KBM-7 (cell line): ENCODE data around the gene RGS8.
"Not testable (repeated sequence)": the region's sequence is repeated elsewhere in the genome, so short reads cannot be mapped to it uniquely, and the experiment has no call there.

Source experiments
- DNase-seq: peaks from one replicate; pipeline ENCODE4 v3.0.0-alpha.2; 2015
- in situ Hi-C: fragments of 300-500 bp; cut with MboI; formaldehyde crosslinking; loops from 2 replicates; pipeline ENCODE4 v1.14.3; 2020; ENCODE audit warnings: low sequenced_read_pairs, low pct_unique_long_range_greater_than_20kb, mixed read lengths

RGS8 gene

DNA sequence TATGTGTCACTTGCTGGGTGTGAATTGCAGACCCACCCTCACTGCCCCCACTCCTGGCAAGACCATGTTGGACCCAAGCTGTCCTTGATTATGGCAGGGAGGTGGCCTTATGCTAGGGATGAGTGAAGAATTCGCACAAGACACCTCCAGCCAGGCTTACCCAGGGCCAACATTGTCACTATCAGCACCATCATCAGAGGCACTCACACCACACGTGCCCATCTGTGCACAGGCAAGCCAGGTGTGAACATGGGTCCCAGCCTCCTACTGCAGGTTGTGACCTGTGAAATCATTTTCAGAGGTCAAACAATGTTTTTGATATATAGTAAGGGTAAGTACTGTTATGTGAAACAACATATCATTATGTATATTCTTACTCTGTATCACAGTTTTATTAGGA, 20.3 kb upstream of the RGS8 start:
- in situ Hi-C loops: no loop called here
- DNase-seq: no peak

DNA sequence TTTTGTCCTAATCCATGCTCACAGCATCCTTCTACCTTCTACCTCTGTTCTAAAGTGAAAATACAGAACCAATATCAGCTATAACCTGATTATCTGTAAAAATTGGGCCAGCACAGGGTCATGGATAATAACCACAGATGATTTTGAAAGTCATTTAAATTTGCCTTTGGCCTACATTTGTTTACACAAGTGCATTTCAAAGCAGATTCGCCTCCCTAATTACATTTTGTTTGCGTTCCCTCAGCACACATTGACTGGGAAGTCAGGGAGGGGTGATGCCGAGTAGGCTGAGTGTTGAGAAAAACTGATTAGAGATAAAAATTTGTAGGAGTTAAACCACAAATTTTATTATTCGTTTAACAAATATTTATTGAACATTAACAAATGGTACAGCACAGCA, 19.2 kb upstream of the RGS8 start:
- no peak for DNase-seq
- in situ Hi-C loops: no loop called here

- in situ Hi-C loops: no loop called here
- DNase-seq: no peak
Observed at GRCh38 chr1:182702826-182703524, 18.6 kb upstream of the RGS8 start.

DNA sequence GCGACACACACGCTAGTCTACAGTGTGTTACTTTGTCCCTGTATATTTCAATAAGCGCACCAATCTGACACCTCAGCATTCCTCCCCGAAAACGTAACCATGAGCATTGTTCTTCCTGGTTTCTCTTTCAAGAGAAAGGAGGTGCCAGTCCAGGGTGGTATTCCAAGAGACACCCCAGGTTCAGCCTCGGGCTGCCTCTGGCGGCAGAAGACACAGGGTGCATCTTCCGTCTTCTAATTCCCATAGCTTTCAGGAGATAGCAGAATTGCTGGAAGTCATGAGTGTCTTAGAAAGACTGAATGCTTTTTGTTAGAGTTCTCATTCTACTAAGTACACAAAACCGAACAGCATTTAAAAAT, 15.9 kb upstream of the RGS8 start:
- in situ Hi-C loops: no loop called here

DNA sequence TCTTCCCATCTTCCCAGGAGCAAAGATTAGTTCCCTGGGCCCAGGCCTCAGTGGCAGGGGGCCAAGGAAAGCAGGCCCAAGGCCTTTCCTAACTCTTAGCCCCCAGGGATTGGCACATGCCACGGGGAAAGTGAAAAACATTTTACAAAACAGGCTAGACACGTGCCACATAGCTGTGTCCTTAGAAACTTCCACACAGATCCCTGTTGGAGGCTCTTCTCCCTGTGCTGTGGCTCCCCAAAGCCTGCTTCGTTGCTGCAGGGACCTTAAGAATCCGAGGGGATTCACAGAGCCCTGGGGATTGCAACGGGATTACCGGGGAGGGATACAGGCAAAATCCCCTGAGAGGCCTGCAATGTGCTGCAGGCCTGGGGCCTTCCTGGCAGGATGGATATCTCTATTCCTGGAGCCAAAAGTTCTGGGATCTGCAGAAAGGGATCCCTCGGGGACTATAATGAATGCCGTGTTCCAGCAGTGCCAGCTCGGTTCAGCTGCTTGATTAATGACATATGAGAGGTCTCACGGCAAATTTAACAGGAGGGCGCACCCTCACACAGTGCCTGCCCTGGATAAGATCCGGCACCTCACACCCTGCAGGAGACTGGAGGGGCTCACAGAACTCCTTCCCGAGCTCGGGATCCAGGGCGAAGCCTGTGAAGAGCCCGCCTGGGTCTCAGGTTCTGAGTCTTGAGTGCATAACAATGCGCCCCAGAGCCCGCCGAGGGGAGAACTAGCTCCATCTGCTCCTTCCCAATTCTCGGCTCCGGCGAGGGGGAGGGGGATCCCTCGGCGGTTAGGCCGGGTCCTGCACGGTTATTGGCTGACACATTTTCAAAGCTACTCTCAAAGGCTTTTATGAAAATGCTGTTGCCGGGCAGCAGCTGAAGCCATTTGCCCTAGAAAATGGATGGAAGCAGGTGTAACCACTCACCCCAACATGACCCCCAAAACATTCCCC, 15.3 kb upstream of the RGS8 start:
- in situ Hi-C loops: no loop called here
- no peak for DNase-seq

More for the DNA sequence above, 15.9 kb upstream of the RGS8 start:
- DNase-seq: no peak

DNA sequence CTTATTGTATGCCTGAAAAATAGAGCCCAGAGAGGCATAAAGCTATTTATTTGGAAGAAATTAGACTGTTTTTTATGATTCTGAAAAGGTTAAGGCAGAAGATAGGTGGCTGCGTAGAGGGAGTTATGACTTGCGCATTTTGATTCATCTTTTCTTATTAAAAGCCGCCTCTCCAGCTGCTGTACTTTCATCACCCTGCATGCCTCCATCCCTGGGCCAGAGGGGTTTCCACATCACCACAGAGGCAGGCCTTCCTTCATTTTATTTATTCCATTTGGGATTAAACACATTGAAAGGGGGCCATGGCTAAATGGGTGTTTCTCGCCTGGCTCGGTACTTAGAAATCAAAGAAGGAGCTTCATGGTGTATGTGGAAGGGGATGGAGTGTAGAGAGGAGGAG, 14.6 kb upstream of the RGS8 start:
- DNase-seq: no peak
- in situ Hi-C loops: no loop called here

- DNase-seq, in situ Hi-C loops: not testable (repeated sequence)
Observed at GRCh38 chr1:182693139-182693538, 8.8 kb upstream of the RGS8 start.

- DNase-seq: no peak
- in situ Hi-C loops: no loop called here
Observed at GRCh38 chr1:182690886-182691443, 6.6 kb upstream of the RGS8 start.

GRCh38 chr1:182688436-182689205, 4.2 kb upstream of the RGS8 start:
- DNase-seq: no peak
- in situ Hi-C loops: no loop called here

DNA sequence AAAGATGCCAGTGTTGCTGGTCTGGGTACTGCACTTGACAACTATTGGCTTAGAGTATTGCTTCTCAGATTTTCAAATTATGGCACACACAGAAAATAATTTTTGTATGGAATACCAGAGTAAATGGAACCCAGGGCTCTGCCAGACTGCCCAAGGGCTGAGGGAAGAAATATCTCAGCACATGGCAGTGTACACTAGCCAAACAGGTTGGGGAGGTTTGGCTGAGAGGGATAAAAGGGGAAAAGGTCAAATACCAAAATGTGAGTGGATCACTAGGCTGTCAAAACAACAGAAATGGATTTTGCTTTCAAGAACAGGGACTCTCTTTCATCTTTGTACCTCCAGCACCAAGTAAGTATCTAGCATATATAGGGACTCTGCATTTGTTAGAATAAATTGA, 3.0 kb upstream of the RGS8 start:
- in situ Hi-C loops: no loop called here
- DNase-seq: no peak

DNA sequence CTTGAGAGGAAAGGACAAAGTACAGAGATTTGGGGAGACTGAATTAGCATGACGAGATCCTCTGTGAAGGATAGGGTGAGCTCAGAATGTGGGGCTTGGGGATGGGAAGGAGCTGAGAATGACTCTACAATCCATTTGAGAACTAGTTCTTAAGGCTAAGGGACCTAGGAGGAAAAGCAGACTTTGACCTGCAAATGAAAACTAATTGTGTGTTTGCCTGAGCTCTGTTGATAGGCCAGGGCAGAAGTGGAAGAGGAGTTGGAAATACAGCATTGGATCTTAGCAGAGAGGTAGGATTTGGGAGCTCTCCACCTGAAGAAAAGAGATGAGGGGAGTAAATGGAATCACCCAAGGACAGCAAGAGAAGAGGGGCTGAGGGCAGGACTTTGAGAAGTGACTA, 2.1 kb upstream of the RGS8 start:
- in situ Hi-C loops: no loop called here
- no peak for DNase-seq

GRCh38 chr1:182685215-182685614, 828 bp upstream of the RGS8 start:
- no peak for DNase-seq
- in situ Hi-C loops: no loop called here

DNA sequence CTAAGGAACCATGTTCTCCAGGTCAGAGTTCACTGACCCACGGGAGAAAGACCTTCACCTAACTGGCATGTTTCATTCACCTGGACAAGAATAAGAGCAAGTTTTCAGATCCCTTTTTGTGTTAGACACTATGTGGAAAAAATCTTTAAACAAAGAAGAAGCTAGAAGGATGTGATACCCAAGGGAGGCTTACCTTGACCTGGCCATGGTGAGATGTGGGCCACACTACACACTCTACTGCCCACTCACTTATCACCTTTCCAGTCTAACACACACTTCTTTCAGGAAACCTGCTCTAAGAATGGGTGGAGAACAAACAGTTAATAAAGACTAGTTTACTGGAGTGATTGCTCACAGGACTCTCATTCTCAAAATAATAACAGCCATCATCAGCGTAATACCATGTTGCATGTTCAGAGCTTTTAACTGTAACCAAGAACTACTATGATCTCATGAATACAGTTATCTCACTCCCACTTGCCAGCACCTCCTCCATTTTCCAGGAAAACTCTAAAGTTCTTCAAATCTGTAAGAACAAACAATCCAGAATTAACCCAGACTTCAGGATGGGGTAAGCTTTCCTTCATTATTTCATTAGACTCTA, 1.4 kb downstream of the RGS8 start:
- in situ Hi-C loops: no loop called here

DNA sequence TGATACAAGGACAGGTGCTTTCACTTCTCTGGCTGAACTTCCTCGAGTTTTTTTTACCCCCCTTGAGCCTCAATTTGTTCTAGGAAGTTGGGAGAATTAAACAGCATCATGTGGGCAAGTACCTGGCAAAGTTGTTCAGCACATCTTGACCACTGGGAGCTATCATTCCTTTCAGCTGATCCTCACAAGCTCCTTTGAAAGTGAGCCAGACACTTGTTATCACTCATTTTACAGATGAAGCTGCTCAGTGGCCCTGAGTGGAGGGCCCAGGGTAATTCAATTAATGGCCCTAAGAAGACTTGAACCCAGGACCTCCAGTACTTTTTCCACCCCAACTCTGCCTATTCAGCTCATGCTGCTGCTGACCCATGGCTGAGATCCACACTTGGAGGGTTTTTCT, 2.0 kb downstream of the RGS8 start:
- no peak for DNase-seq
- in situ Hi-C loops: no loop called here

More for the DNA sequence above, 1.4 kb downstream of the RGS8 start:
- no peak for DNase-seq

GRCh38 chr1:182681568-182681912, 2.8 kb downstream of the RGS8 start:
- no peak for DNase-seq
- in situ Hi-C loops: no loop called here

GRCh38 chr1:182680901-182681567, 3.4 kb downstream of the RGS8 start:
- in situ Hi-C loops: no loop called here
- DNase-seq: no peak

DNA sequence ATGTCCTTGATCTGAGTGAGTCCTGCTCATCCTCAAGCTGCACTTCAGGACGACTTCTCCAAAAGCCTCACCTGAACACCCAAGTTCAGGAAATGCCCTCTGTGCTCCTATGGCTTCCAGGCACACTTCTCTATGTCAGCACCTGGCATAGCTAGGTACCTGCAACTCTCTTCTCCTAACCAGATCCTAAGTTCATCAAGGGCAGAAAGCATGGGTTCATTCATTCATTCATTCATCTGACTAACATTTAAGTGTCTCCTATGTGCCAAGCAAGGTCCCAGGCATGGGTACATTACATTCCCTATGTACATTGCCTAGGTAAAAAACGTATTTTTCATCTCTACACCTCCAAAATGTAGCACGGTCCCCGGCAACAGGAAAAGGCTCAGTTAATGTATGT, 4.0 kb downstream of the RGS8 start:
- in situ Hi-C loops: no loop called here
- DNase-seq: no peak

DNA sequence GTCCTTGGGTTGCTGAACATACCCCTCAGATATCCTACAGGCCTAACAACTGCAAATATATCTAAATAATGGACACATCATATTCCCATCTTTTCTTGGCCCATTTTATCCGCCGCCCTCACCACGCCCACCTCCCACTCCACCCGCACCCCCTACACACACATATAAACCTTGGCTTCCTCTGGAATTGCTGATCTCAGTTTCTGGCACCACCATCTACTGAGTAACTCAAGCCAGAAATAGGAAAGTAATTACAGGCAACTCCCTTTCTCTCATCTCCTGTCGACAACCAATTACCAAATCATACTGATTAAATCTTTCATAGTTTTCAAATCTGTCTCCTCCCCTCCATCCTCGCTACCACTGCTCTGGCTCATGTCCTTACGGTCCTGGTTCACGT, 4.7 kb downstream of the RGS8 start:
- in situ Hi-C loops: no loop called here
- no peak for DNase-seq
